ENCODE data around the gene KLF15.

KLF15 gene

GRCh38 chr3:126309165-126309564 is 48.0 kb downstream of the KLF15 start (continued):
- TF ChIP-seq ZNF214 (tag by site-specific recombination; IDR thresholded peaks at IDR 0.05; ENCODE audit: borderline replicate concordance): no peak
- TF ChIP-seq, protein P1, sequence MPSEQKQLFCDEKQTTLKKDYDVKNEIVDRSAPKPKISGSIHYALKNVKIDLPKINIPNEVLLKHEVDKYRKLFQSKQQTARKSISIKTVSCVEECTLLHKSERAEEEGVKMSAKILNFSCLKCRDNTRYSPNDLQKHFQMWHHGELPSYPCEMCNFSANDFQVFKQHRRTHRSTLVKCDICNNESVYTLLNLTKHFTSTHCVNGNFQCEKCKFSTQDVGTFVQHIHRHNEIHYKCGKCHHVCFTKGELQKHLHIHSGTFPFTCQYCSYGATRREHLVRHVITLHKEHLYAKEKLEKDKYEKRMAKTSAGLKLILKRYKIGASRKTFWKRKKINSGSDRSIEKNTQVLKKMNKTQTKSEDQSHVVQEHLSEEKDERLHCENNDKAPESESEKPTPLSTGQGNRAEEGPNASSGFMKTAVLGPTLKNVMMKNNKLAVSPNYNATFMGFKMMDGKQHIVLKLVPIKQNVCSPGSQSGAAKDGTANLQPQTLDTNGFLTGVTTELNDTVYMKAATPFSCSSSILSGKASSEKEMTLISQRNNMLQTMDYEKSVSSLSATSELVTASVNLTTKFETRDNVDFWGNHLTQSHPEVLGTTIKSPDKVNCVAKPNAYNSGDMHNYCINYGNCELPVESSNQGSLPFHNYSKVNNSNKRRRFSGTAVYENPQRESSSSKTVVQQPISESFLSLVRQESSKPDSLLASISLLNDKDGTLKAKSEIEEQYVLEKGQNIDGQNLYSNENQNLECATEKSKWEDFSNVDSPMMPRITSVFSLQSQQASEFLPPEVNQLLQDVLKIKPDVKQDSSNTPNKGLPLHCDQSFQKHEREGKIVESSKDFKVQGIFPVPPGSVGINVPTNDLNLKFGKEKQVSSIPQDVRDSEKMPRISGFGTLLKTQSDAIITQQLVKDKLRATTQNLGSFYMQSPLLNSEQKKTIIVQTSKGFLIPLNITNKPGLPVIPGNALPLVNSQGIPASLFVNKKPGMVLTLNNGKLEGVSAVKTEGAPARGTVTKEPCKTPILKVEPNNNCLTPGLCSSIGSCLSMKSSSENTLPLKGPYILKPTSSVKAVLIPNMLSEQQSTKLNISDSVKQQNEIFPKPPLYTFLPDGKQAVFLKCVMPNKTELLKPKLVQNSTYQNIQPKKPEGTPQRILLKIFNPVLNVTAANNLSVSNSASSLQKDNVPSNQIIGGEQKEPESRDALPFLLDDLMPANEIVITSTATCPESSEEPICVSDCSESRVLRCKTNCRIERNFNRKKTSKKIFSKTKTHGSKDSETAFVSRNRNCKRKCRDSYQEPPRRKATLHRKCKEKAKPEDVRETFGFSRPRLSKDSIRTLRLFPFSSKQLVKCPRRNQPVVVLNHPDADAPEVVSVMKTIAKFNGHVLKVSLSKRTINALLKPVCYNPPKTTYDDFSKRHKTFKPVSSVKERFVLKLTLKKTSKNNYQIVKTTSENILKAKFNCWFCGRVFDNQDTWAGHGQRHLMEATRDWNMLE (tag by site-specific recombination; conservative IDR thresholded peaks at IDR 0.05; ENCODE audit: low read depth): no peak

DNA sequence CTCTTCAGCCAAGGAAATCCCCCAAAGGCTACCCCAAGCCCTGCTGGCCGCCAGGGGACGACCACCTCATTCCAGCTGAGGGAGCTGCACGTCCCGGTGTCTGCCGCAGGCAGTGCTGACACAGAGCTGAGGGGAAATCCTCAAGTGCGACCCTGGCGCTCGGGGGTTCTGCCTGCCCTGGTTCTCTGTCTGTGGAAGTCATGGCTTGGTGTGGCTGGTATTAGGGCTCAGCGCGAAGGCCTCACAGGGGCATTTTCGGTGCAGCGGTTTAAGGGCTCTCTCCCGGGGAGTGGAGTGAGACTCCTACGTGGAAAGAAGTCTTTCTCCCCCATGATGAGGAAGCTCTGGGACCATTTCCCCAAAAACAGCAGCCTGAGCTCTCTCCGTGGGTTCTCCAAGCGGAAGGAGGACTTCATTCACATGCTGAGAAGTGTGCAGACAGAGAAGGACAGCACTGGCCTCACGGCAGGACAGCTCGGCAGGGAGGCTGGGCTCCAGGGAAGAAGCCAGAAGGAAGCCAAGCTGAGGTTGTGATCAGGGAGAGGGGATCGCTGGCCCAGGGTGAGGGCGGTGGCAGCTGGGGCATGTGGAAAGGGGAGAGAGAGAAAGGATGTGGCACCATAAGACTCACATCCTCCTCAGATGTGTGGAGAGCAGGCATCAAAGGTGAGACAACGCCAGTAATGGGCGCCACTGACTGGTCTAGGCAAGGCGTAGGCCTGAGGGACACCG is 48.6 kb downstream of the KLF15 start:
- Histone ChIP-seq H3K27ac (ENCODE audit: extremely low read depth, low read depth, low read length) (no peak overlapping the region), H3K4me3 (ENCODE audit: low read depth, low read length) (no peak overlapping the region), H3K4me1 (ENCODE audit: control insufficient read depth, insufficient read depth, low read length) (no peaks in the 10 kb centered on the region), H3K9me3 (ENCODE audit: control insufficient read depth, insufficient read depth, low read depth, low read length) (no peaks in the 10 kb centered on the region), H3K36me3 (ENCODE audit: control insufficient read depth in 2 of 2, insufficient read depth in 1 of 2, low read length in 2 of 2) (no peaks in the 10 kb centered on the region)
- POLR2A ChIA-PET: no interaction called here
- TF ChIP-seq MZF1 (tag by site-specific recombination; IDR thresholded peaks at IDR 0.05; ENCODE audit: borderline replicate concordance) (no peak), SP2 (tag by site-specific recombination; IDR thresholded peaks at IDR 0.05) (no peak)
- CTCF ChIA-PET: no interaction called here

DNA sequence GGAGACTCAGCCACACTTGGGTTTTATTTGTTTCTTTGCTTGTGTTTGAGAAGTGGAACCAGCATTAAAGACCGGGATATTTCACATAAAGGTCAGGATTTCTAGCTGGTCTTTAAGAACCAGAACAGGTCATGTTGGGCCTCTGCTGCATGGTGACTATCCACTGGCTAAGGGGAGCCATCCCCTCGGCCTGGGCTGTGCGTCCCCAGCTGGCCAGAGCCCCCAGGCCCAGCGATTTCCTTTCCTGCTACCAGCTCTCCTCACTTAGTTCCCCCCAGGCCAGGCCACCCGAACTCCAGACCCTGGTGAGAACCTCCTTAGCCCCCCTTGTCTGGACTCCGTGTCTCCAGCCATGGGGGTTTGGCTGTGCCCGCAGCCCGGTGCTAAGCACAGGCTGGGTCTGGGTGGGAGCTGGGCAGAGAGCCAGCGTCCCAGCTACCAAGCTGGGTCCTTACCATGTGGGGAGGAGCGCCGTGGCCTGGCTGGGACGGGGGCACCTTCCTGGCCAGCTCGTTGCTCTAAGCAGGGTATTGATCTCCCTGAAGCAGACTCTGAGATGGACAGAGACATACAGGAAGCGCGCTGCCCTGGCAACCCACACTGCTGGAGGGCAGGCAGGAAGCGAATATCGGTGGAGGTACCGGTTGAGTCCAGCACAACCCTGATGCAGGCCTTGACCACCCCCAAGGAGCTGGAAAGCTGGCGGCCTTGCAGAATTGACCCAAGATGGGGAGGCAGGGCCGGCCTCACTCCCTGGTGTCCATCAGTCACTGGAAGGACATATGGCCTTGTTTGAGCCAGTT is 49.4 kb downstream of the KLF15 start:
- POLR2A ChIA-PET: no interaction called here
- TF ChIP-seq ZBTB1 (tag by site-specific recombination; IDR thresholded peaks at IDR 0.05) (no peak), GLI2 (tag by site-specific recombination; IDR thresholded peaks at IDR 0.05; ENCODE audit: borderline replicate concordance, low read depth) (no peak), ZNF404 (tag by site-specific recombination; IDR thresholded peaks at IDR 0.05) (no peak), GLIS1 (tag by site-specific recombination; IDR thresholded peaks at IDR 0.05) (no peak), ZNF791 (tag by site-specific recombination; IDR thresholded peaks at IDR 0.05) (no peak), KLF10 (tag by site-specific recombination; IDR thresholded peaks at IDR 0.05) (no peak), ZNF843 (tag by site-specific recombination; IDR thresholded peaks at IDR 0.05) (no peak), GLIS2 (tag by site-specific recombination; IDR thresholded peaks at IDR 0.05) (no peak), ZNF768 (tag by site-specific recombination; IDR thresholded peaks at IDR 0.05) (no peak), ZNF391 (tag by site-specific recombination; IDR thresholded peaks at IDR 0.05; ENCODE audit: borderline replicate concordance, low read depth) (no peak), ZNF426 (tag by site-specific recombination; IDR thresholded peaks at IDR 0.05) (no peak), ZBTB11 (tag by site-specific recombination; conservative IDR thresholded peaks at IDR 0.05; ENCODE audit: low read depth) (no peak), ZEB2 (tag by site-specific recombination; IDR thresholded peaks at IDR 0.05) (no peak)
- TF ChIP-seq, protein P2, sequence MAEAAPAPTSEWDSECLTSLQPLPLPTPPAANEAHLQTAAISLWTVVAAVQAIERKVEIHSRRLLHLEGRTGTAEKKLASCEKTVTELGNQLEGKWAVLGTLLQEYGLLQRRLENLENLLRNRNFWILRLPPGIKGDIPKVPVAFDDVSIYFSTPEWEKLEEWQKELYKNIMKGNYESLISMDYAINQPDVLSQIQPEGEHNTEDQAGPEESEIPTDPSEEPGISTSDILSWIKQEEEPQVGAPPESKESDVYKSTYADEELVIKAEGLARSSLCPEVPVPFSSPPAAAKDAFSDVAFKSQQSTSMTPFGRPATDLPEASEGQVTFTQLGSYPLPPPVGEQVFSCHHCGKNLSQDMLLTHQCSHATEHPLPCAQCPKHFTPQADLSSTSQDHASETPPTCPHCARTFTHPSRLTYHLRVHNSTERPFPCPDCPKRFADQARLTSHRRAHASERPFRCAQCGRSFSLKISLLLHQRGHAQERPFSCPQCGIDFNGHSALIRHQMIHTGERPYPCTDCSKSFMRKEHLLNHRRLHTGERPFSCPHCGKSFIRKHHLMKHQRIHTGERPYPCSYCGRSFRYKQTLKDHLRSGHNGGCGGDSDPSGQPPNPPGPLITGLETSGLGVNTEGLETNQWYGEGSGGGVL (tag by site-specific recombination; IDR thresholded peaks at IDR 0.05): no peak
- TF ChIP-seq, protein P3, sequence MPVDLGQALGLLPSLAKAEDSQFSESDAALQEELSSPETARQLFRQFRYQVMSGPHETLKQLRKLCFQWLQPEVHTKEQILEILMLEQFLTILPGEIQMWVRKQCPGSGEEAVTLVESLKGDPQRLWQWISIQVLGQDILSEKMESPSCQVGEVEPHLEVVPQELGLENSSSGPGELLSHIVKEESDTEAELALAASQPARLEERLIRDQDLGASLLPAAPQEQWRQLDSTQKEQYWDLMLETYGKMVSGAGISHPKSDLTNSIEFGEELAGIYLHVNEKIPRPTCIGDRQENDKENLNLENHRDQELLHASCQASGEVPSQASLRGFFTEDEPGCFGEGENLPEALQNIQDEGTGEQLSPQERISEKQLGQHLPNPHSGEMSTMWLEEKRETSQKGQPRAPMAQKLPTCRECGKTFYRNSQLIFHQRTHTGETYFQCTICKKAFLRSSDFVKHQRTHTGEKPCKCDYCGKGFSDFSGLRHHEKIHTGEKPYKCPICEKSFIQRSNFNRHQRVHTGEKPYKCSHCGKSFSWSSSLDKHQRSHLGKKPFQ (tag by site-specific recombination; IDR thresholded peaks at IDR 0.05): no peak

More for the DNA sequence above, 49.4 kb downstream of the KLF15 start:
- Histone ChIP-seq H3K27ac (ENCODE audit: extremely low read depth, low read depth, low read length) (no peak overlapping the region), H3K4me3 (ENCODE audit: low read depth, low read length) (no peak overlapping the region), H3K9me3 (ENCODE audit: control insufficient read depth, insufficient read depth, low read depth, low read length) (no peaks in the 10 kb centered on the region), H3K4me1 (ENCODE audit: control insufficient read depth, insufficient read depth, low read length) (no peaks in the 10 kb centered on the region), H3K36me3 (ENCODE audit: control insufficient read depth in 2 of 2, insufficient read depth in 1 of 2, low read length in 2 of 2) (no peaks in the 10 kb centered on the region)
- CTCF ChIA-PET: no interaction called here
